Uterus (tissue), 4 donors: Measurements from ENCODE around the gene TMEM250. TPM values are rescaled to one million over a fixed set of nuclear protein-coding genes. Genes with fewer than 3 reads are reported as not detected.

Experiments
- DNase-seq, 2 donors: peaks; one replicate each; pipeline ENCODE4 v3.0.0-alpha.2; 2019 to 2020
- H3K27ac ChIP-seq, 2 donors: fragments of 200-600 bp; sonication (generic); 1 replicate in 1 of 2; 2 replicates in 1 of 2; pipeline ENCODE4 v1.5.1; 2016 to 2018
- H3K27me3 ChIP-seq, 2 donors: fragments of 200-600 bp; sonication (generic); one replicate each; pipeline ENCODE4 v1.5.1; 2018 to 2019; ENCODE audit warnings: control low read depth in 1 of 2
- H3K36me3 ChIP-seq, 2 donors: fragments of 200-600 bp; sonication (generic); one replicate each; pipeline ENCODE4 v1.5.1; 2019; ENCODE audit warnings: control low read depth in 1 of 2
- H3K4me1 ChIP-seq, 2 donors: fragments of 200-600 bp; sonication (generic); one replicate each; pipeline ENCODE4 v1.5.1; 2018 to 2019; ENCODE audit warnings: control low read depth in 1 of 2
- H3K4me3 ChIP-seq, 2 donors: fragments of 200-600 bp; sonication (generic); 1 replicate in 1 of 2; 2 replicates in 1 of 2; pipeline ENCODE4 v1.5.1; 2018 to 2019; ENCODE audit warnings: mild to moderate bottlenecking in 1 of 2
- H3K9me3 ChIP-seq, 2 donors: fragments of 200-600 bp; sonication (generic); one replicate each; pipeline ENCODE4 v1.5.1; 2019; ENCODE audit warnings: control low read depth in 1 of 2
- CTCF ChIP-seq, 4 experiments: fragments of 200-600 bp in 2 of 4; fragments of 450-650 bp in 2 of 4; sonication (generic) in 2 of 4; IDR thresholded peaks; one replicate each; pipeline ENCODE4 v1.5.1; 2016 to 2019; ENCODE audit warnings: antibody characterized with exemption in 4 of 4, mild to moderate bottlenecking in 2 of 4, moderate library complexity in 1 of 4
- POLR2A ChIP-seq, 2 donors: fragments of 450-650 bp; IDR thresholded peaks; one replicate each; pipeline ENCODE4 v1.6.1; 2016; ENCODE audit warnings: antibody characterized with exemption in 2 of 2, mild to moderate bottlenecking in 1 of 2, moderate library complexity in 1 of 2
- intact Hi-C: fragments of 100-400 bp; cut with DNase I; formaldehyde crosslinking; loops from one replicate; pipeline ENCODE4 v1.15.1; 2023; ENCODE audit warnings: low total_unique reads
- total RNA-seq, 4 donors: library from RNA; depleted of rRNA in 3 of 4; stranded (reverse); fragments of >200 nt in 3 of 4; gene quantifications; one replicate each; pipeline versions ENCODE4 v1.1.0 to v1.2.4, GENCODE V29; 2014 to 2023
- donor health status: DM: yes; HTN: yes; CAD: no.

TMEM250 gene
- total RNA-seq, 4 donors from 2014 or later, result 14.7 to 42.0 (median 28.0) TPM

DNA sequence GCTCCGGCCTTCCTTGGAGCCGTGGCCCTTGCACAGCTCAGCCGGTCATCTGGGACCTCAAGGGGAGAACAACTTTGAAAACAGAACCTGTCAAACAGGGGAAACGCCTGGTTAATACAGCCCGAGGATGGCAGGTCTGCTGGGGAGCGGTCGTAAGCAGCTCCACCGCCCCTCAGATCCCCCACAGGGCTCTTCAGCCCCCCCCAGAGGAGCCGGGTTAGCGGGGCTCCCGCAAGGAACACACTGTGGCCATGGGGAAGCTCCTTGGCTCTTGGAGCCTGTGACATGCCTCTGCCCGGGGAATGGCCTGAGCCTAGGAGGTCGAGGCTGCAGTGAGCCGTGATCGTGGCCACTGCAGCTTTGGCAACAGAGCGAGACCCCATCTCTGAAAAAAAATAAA, 6.8 kb downstream of the TMEM250 start:
- Histone ChIP-seq H3K4me1 (peaks cover 0 to 16% of the 10 kb centered on the region in 2 donors), H3K27ac (no peak overlapping the region), H3K36me3 (no peaks in the 10 kb centered on the region), H3K4me3 (no peak overlapping the region), H3K27me3 (no peaks in the 10 kb centered on the region), H3K9me3 (no peaks in the 10 kb centered on the region)
- DNase-seq, result no peak
- intact Hi-C loops, result no loop called here
- TF ChIP-seq POLR2A (IDR thresholded peaks at IDR 0.05), result no peak
- no peak for TF ChIP-seq CTCF (IDR thresholded peaks at IDR 0.05)

- no peak overlapping the region for H3K27ac ChIP-seq
- no peaks in the 10 kb centered on the region for H3K27me3 ChIP-seq
- H3K36me3 ChIP-seq, result no peaks in the 10 kb centered on the region
- no peaks in the 10 kb centered on the region for H3K9me3 ChIP-seq
- no peak overlapping the region for H3K4me3 ChIP-seq
- DNase-seq, result no peak
- no peak for TF ChIP-seq CTCF (IDR thresholded peaks at IDR 0.05)
- no peak for TF ChIP-seq POLR2A (IDR thresholded peaks at IDR 0.05)
- H3K4me1 ChIP-seq, result peaks cover 0 to 16% of the 10 kb centered on the region in 2 donors
- intact Hi-C loops, result no loop called here
Observed at GRCh38 chr9:136111190-136111589, 7.5 kb downstream of the TMEM250 start.

DNA sequence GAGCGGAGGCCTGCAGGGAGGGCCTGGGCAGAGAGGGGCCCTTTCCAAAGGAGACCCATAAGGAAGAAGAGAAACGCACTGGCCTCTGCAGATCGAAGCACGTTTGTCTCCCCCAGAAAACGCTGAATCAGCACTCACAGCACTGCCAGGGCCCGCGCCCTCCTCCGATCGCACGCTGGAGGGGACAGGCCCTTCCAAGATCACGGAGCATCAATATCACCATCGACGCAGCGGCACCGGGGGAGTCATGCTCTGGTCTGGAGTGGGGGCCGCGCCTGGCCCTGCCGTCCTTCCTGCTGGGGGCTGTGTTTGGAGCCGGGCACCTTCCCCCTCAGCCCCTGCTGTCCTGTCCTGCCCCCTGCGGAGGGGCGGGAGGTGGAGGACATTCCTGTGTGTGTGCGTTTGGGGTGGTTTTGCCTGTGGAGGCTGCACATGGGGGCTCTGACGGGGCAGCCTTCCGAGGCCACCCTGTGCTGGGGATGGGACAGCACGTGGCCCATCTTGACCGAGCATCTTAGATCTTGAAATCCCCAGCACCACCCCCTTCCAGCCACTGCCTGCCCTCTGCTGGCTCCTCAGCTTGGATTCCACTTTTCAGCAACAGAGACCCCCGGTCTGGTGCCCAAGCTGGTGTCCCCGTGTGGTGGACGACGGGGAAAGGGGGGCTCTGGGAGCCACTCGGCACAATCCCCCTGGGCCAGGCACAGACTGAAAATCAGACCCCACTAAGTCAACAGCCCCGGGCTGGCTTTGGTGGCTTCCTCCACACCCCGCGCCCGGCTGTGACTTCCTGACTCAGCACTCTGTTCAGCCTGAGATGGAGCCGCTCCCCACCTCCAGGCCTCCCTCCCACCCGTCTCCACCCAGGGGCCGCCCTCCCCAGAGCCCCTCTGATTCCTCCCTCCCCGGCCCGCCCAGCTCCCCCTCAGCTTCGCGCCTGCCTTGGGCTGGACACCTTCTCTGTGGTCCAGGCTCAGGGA, 8.3 kb downstream of the TMEM250 start:
- intact Hi-C loops, result no loop called here
- no peaks in the 10 kb centered on the region for H3K27me3 ChIP-seq
- peak overlapping the region in 1 of 2 donors; percentile 7 for H3K27ac ChIP-seq
- peaks cover 0 to 20% of the 10 kb centered on the region in 2 donors for H3K4me1 ChIP-seq
- peak overlapping the region; percentile 8 to 26 for H3K4me3 ChIP-seq
- TF ChIP-seq POLR2A (IDR thresholded peaks at IDR 0.05) (no peak), CTCF (IDR thresholded peaks at IDR 0.05) (peak in 1 of 4 experiments; percentile 16)
- no peaks in the 10 kb centered on the region for H3K36me3 ChIP-seq
- no peak for DNase-seq
- no peaks in the 10 kb centered on the region for H3K9me3 ChIP-seq

GRCh38 chr9:136109351-136110081, 9.2 kb downstream of the TMEM250 start:
- H3K4me3 ChIP-seq, result peak overlapping the region; percentile 8 to 26

More at GRCh38 chr9:136109351-136110081, 9.2 kb downstream of the TMEM250 start:
- H3K36me3 ChIP-seq, result no peaks in the 10 kb centered on the region
- H3K27ac ChIP-seq, result peak overlapping the region; percentile 64 to 76
- DNase-seq, result peak; percentile 89 to 94
- no peaks in the 10 kb centered on the region for H3K27me3 ChIP-seq
- intact Hi-C loops, result no loop called here
- TF ChIP-seq CTCF (IDR thresholded peaks at IDR 0.05) (peak in 2 of 4 experiments; percentile 17 to 21), POLR2A (IDR thresholded peaks at IDR 0.05) (peak; percentile 21 to 36)
- H3K9me3 ChIP-seq, result no peaks in the 10 kb centered on the region
- H3K4me1 ChIP-seq, result peaks cover 0 to 20% of the 10 kb centered on the region in 2 donors
